WERI-Rb-1 (cell line): ENCODE data around the gene GALNT5.
"Not testable (repeated sequence)": the region's sequence is repeated elsewhere in the genome, so short reads cannot be mapped to it uniquely, and the experiment has no call there.

Experiments used
- DNase-seq: peaks from one replicate; pipeline ENCODE4 v3.0.0-alpha.2; 2020
- H3K27ac ChIP-seq: fragments of 250-450 bp; sonication (Bioruptor Pico); 2 replicates; pipeline ENCODE4 v1.5.1; 2020; ENCODE audit warnings: mild to moderate bottlenecking, moderate library complexity
- H3K27me3 ChIP-seq: fragments of 250-450 bp; sonication (Bioruptor Pico); 2 replicates; pipeline ENCODE4 v1.5.1; 2021; ENCODE audit warnings: mild to moderate bottlenecking, low read depth, moderate library complexity; ENCODE audit not compliant: insufficient read depth, severe bottlenecking
- H3K36me3 ChIP-seq: fragments of 250-450 bp; sonication (Bioruptor Pico); 2 replicates; pipeline ENCODE4 v1.5.1; 2020; ENCODE audit warnings: mild to moderate bottlenecking, moderate library complexity
- H3K4me3 ChIP-seq: 2 replicates; pipeline ENCODE4 v1.5.1; 2011; ENCODE audit warnings: low read depth, mild to moderate bottlenecking, control low read depth, low read length
- H3K9me3 ChIP-seq: fragments of 250-450 bp; sonication (Bioruptor Pico); 2 replicates; pipeline ENCODE4 v1.5.1; 2021; ENCODE audit warnings: mild to moderate bottlenecking, moderate library complexity; ENCODE audit not compliant: severe bottlenecking
- TF ChIP-seq, protein P1 (sequence below): IDR thresholded peaks from 2 replicates; pipeline ENCODE4 v1.5.1; 2011; ENCODE audit warnings: low read depth, mild to moderate bottlenecking, control low read depth, inconsistent platforms, low read length

The GALNT5 gene

GRCh38 chr2:157269060-157269459 lies 11.6 kb downstream of the GALNT5 start:
- no peak for DNase-seq
- Histone ChIP-seq H3K9me3 (no peaks in the 10 kb centered on the region), H3K27ac (no peak overlapping the region), H3K4me3 (no peak overlapping the region), H3K27me3 (no peaks in the 10 kb centered on the region), H3K36me3 (no peaks in the 10 kb centered on the region)
- TF ChIP-seq, protein P1, sequence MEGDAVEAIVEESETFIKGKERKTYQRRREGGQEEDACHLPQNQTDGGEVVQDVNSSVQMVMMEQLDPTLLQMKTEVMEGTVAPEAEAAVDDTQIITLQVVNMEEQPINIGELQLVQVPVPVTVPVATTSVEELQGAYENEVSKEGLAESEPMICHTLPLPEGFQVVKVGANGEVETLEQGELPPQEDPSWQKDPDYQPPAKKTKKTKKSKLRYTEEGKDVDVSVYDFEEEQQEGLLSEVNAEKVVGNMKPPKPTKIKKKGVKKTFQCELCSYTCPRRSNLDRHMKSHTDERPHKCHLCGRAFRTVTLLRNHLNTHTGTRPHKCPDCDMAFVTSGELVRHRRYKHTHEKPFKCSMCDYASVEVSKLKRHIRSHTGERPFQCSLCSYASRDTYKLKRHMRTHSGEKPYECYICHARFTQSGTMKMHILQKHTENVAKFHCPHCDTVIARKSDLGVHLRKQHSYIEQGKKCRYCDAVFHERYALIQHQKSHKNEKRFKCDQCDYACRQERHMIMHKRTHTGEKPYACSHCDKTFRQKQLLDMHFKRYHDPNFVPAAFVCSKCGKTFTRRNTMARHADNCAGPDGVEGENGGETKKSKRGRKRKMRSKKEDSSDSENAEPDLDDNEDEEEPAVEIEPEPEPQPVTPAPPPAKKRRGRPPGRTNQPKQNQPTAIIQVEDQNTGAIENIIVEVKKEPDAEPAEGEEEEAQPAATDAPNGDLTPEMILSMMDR = no peak

GRCh38 chr2:157269922-157270321 lies 12.4 kb downstream of the GALNT5 start:
- Histone ChIP-seq H3K27ac (no peak overlapping the region), H3K36me3 (no peaks in the 10 kb centered on the region), H3K9me3 (no peaks in the 10 kb centered on the region), H3K27me3 (no peaks in the 10 kb centered on the region), H3K4me3 (no peak overlapping the region)
- DNase-seq = no peak
- TF ChIP-seq, protein P1 = no peak

DNA sequence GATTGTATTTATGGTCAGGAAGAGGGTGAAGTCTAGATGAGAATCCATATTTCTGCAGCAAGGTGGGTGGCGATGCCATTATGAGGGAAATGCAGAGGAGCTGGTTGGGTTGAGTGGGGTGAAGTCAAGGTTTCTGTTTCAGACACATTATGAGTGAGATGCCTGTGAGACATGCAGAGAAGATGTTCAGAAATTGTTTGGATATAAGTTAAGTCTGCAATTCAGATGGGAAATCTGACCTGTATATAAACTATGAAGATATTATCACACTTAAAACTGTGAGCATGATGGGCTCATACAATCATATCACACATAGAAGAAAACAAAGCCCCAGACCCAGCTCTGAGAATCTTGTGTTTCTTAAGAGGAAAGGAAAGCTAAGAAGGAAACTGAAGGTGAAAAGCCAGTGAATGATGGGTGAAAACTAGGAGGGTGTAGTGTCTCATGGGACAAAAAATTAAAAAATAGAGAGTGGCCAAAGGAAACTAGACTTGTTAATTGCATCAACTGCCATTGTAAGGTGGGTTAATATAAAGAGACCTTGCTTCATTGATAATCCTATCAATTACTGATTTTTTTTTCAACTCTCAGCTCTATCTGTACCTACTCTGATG lies 14.2 kb downstream of the GALNT5 start:
- DNase-seq = no peak
- Histone ChIP-seq H3K27ac (no peak overlapping the region), H3K4me3 (no peak overlapping the region), H3K27me3 (no peaks in the 10 kb centered on the region), H3K9me3 (no peaks in the 10 kb centered on the region), H3K36me3 (no peaks in the 10 kb centered on the region)
- TF ChIP-seq, protein P1 = no peak

GRCh38 chr2:157279311-157279710 lies 21.8 kb downstream of the GALNT5 start:
- not testable (repeated sequence) for H3K27me3 ChIP-seq, H3K27ac ChIP-seq, H3K9me3 ChIP-seq, DNase-seq, H3K4me3 ChIP-seq, H3K36me3 ChIP-seq

DNA sequence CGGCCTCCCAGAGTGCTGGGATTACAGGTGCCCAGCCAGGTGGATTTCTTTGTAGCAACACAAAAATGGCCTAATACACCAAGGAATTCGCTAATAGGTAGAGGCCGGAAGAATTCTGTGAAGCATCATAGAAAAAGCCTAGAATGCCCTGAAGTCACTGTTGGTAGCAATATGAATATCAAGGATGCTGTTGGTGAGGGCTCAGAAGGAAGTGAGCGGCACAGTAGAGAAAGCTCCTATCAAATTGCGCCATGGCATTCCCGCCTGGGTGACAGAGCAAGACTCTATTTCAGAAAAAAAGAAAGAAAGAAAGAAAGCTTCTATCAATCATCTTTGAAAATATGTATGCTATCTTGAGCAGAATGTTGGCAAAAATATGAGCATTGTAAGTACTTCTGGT lies 23.8 kb downstream of the GALNT5 start:
- Histone ChIP-seq H3K36me3 (no peaks in the 10 kb centered on the region), H3K4me3 (no peak overlapping the region), H3K27me3 (no peaks in the 10 kb centered on the region), H3K27ac (no peak overlapping the region), H3K9me3 (no peaks in the 10 kb centered on the region)
- TF ChIP-seq, protein P1 = no peak
- no peak for DNase-seq

DNA sequence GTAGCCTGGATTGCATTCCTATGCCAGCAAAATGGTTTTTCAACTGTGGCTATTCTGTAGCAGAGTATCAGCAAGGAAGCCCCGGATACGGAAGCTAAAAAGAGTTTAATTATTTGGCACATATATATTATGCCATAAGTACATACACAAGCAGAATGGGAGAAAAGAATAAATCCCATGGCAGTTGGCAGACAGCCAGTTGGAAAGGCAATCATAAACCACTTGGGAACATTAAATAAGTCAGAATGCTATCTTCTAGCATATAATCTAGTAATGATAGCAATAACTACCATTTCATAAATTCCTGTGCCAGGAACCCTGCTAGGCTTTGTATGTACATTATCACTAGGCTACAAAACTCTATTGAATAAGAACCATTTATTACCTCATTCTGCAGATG lies 26.0 kb downstream of the GALNT5 start:
- no peak for DNase-seq
- Histone ChIP-seq H3K9me3 (no peaks in the 10 kb centered on the region), H3K36me3 (no peaks in the 10 kb centered on the region), H3K4me3 (no peak overlapping the region), H3K27ac (no peak overlapping the region), H3K27me3 (no peaks in the 10 kb centered on the region)
- TF ChIP-seq, protein P1 = no peak
